Testis (tissue), 2 donors: ENCODE data around the gene SAMHD1.

Experiments
- POLR2A ChIP-seq: fragments of 450-650 bp; IDR thresholded peaks from one replicate; pipeline ENCODE4 v1.6.1; 2017; ENCODE audit warnings: antibody characterized with exemption, mild to moderate bottlenecking, moderate library complexity
- TF ChIP-seq, protein P1 (sequence below), 3 experiments: fragments of 450-650 bp in 2 of 3; fragments of 200-600 bp in 1 of 3; sonication (generic) in 1 of 3; IDR thresholded peaks; one replicate each; pipeline ENCODE4 v1.5.1; 2016 to 2019; ENCODE audit warnings: antibody characterized with exemption in 3 of 3, mild to moderate bottlenecking in 2 of 3, moderate library complexity in 1 of 3

DNA sequence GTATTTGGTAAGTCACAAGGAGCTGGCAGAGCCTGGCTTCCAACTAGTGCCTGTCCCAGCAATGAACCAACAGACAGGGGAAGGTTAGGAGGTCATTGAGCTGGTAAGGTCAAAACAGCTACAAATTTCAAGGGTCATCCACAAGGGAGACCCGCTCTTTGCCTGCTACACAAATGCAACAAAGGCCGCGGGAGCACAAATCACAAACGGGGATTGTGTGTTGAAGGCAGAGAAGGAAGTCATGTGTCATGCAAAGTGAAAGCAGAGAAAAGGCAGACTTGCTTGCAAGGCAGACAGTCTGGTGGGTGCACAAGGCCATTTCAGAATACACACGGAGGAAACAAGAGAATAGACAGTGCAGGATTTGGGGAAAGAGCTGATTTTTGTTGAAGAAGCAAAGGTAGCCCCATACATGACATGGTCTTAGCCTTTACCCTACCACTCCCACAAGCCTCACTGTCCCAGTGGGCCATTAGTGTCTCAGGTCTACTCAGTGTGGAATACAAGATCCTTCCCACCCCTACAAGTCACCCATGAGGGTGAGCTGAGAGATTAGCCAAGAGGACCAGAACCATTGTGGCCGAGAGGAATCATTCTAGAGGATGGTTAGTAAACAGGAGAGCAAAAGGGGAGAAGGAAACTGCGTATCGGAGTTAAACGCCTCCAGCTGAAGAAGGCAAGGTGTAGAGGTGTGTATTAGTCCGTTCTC lies 18.1 kb upstream of the SAMHD1 start:
- TF ChIP-seq POLR2A, result no peak
- TF ChIP-seq, protein P1, sequence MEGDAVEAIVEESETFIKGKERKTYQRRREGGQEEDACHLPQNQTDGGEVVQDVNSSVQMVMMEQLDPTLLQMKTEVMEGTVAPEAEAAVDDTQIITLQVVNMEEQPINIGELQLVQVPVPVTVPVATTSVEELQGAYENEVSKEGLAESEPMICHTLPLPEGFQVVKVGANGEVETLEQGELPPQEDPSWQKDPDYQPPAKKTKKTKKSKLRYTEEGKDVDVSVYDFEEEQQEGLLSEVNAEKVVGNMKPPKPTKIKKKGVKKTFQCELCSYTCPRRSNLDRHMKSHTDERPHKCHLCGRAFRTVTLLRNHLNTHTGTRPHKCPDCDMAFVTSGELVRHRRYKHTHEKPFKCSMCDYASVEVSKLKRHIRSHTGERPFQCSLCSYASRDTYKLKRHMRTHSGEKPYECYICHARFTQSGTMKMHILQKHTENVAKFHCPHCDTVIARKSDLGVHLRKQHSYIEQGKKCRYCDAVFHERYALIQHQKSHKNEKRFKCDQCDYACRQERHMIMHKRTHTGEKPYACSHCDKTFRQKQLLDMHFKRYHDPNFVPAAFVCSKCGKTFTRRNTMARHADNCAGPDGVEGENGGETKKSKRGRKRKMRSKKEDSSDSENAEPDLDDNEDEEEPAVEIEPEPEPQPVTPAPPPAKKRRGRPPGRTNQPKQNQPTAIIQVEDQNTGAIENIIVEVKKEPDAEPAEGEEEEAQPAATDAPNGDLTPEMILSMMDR (IDR thresholded peaks at IDR 0.05), result no peak
